Uterus (tissue), 2 donors: ENCODE data around the gene EIF3A.

Source experiments
- POLR2A ChIP-seq, 2 donors: fragments of 450-650 bp; IDR thresholded peaks; one replicate each; pipeline ENCODE4 v1.6.1; 2016; ENCODE audit warnings: antibody characterized with exemption in 2 of 2, mild to moderate bottlenecking in 1 of 2, moderate library complexity in 1 of 2
- TF ChIP-seq, protein P1 (sequence below), 4 experiments: fragments of 200-600 bp in 2 of 4; fragments of 450-650 bp in 2 of 4; sonication (generic) in 2 of 4; IDR thresholded peaks; one replicate each; pipeline ENCODE4 v1.5.1; 2016 to 2019; ENCODE audit warnings: antibody characterized with exemption in 4 of 4, mild to moderate bottlenecking in 2 of 4, moderate library complexity in 1 of 4

DNA sequence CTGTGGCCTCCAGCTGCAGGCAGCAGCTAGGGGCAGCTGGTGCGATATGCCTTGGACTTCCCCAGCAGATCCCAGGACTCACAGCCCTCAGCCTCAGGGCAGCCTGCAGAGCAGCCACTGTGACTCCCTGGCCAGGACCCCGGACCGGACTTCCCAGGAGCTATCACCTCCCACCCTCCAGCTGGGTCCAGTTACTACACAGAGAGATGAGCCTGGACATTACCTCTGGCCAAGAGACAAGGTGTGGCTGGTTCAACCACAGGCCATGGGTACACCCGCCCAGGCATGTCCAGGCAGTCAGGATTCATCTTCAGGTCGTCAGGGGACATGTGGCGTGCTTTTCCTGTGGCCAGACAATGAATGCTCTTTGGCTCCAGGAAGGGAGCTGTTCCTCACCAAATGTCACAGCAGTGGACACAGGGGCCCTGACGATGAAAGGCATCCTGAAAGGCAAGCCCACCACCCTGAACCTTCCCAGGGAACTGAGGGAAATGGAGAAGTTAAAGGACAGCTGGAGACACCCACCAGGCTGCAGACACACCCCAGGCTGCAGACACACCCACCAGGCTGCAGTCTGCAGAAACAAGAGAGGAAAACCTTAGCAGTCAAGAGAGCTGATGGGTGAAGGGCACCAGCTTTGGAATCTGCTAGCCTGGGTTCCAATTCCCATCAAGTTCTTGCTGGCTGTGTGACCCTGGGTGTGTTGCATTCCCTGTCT is 76.9 kb downstream of the EIF3A start:
- TF ChIP-seq POLR2A (IDR thresholded peaks at IDR 0.05): no peak
- TF ChIP-seq, protein P1, sequence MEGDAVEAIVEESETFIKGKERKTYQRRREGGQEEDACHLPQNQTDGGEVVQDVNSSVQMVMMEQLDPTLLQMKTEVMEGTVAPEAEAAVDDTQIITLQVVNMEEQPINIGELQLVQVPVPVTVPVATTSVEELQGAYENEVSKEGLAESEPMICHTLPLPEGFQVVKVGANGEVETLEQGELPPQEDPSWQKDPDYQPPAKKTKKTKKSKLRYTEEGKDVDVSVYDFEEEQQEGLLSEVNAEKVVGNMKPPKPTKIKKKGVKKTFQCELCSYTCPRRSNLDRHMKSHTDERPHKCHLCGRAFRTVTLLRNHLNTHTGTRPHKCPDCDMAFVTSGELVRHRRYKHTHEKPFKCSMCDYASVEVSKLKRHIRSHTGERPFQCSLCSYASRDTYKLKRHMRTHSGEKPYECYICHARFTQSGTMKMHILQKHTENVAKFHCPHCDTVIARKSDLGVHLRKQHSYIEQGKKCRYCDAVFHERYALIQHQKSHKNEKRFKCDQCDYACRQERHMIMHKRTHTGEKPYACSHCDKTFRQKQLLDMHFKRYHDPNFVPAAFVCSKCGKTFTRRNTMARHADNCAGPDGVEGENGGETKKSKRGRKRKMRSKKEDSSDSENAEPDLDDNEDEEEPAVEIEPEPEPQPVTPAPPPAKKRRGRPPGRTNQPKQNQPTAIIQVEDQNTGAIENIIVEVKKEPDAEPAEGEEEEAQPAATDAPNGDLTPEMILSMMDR (IDR thresholded peaks at IDR 0.05): no peak
